HUES48 (cell line): ENCODE measurements around the gene STYX.
"Not testable (repeated sequence)": the region's sequence is repeated elsewhere in the genome, so short reads cannot be mapped to it uniquely, and the experiment has no call there.

ENCODE experiments used
- H3K27ac ChIP-seq: one replicate; pipeline ENCODE4 v1.7.0; 2013; ENCODE audit warnings: low read depth, low read length, inconsistent platforms
- H3K27me3 ChIP-seq: 2 replicates; pipeline ENCODE4 v1.6.1; 2013; ENCODE audit warnings: mild to moderate bottlenecking, low read length; ENCODE audit not compliant: control insufficient read depth, insufficient read depth
- H3K36me3 ChIP-seq: 2 replicates; pipeline ENCODE4 v1.6.1; 2013; ENCODE audit warnings: low read length; ENCODE audit not compliant: control insufficient read depth, insufficient read depth
- H3K4me1 ChIP-seq: 2 replicates; pipeline ENCODE4 v1.6.1; 2013; ENCODE audit warnings: mild to moderate bottlenecking, low read length; ENCODE audit not compliant: control insufficient read depth, insufficient read depth
- H3K4me3 ChIP-seq: 2 replicates; pipeline ENCODE4 v1.5.1; 2013; ENCODE audit warnings: mild to moderate bottlenecking, low read depth, low read length
- H3K9ac ChIP-seq: 2 replicates; pipeline ENCODE4 v1.6.1; 2013; ENCODE audit warnings: mild to moderate bottlenecking, low read depth, low read length, moderate library complexity
- H3K9me3 ChIP-seq: 2 replicates; pipeline ENCODE4 v1.6.1; 2013; ENCODE audit warnings: low read length; ENCODE audit not compliant: control insufficient read depth, insufficient read depth

Gene STYX

GRCh38 chr14:52727509-52727908, 2.5 kb upstream of the STYX start:
- not testable (repeated sequence) for H3K27ac ChIP-seq, H3K9me3 ChIP-seq, H3K4me1 ChIP-seq, H3K9ac ChIP-seq, H3K27me3 ChIP-seq, H3K4me3 ChIP-seq
- peaks cover 61% of the 10 kb centered on the region for H3K36me3 ChIP-seq

GRCh38 chr14:52729035-52729434, 931 bp upstream of the STYX start:
- Histone ChIP-seq H3K36me3 (peaks cover 54% of the 10 kb centered on the region), H3K27ac (peak overlapping the region; percentile 86), H3K4me3 (peak overlapping the region; percentile 60; the same call in 1 of the 2 replicates)
- H3K27me3 ChIP-seq, H3K4me1 ChIP-seq, H3K9ac ChIP-seq, H3K9me3 ChIP-seq: not testable (repeated sequence)

- peak overlapping the region; percentile 60 for H3K4me3 ChIP-seq
- peaks cover 52% of the 10 kb centered on the region for H3K36me3 ChIP-seq
- H3K9me3 ChIP-seq: no peaks in the 10 kb centered on the region
- H3K9ac ChIP-seq: no peak overlapping the region
- H3K4me1 ChIP-seq: peaks cover 5% of the 10 kb centered on the region
- no peaks in the 10 kb centered on the region for H3K27me3 ChIP-seq
- peak overlapping the region; percentile 86 for H3K27ac ChIP-seq
Measured at GRCh38 chr14:52729585-52729924, 411 bp upstream of the STYX start.

GRCh38 chr14:52730709-52731111, 744 bp downstream of the STYX start:
- peak overlapping the region; percentile 91 for H3K27ac ChIP-seq
- peak overlapping the region; percentile 87 for H3K9ac ChIP-seq
- H3K4me1 ChIP-seq: peaks cover 13% of the 10 kb centered on the region
- H3K4me3 ChIP-seq: peak overlapping the region; percentile 99
- no peaks in the 10 kb centered on the region for H3K27me3 ChIP-seq
- H3K36me3 ChIP-seq: peaks cover 41% of the 10 kb centered on the region
- no peaks in the 10 kb centered on the region for H3K9me3 ChIP-seq

- H3K9ac ChIP-seq: no peak overlapping the region
- peaks cover 11% of the 10 kb centered on the region; the same call in 1 of the 2 replicates for H3K36me3 ChIP-seq
- H3K9me3 ChIP-seq: no peaks in the 10 kb centered on the region
- no peak overlapping the region for H3K27ac ChIP-seq
- H3K4me1 ChIP-seq: peaks cover 21% of the 10 kb centered on the region
- no peak overlapping the region for H3K4me3 ChIP-seq
- H3K27me3 ChIP-seq: no peaks in the 10 kb centered on the region
Measured at GRCh38 chr14:52733824-52734223, 3.9 kb downstream of the STYX start.

- H3K4me3 ChIP-seq: no peak overlapping the region
Measured at GRCh38 chr14:52735921-52736489, 6.0 kb downstream of the STYX start.

GRCh38 chr14:52738409-52738808, 8.4 kb downstream of the STYX start:
- H3K36me3 ChIP-seq: peaks cover 9% of the 10 kb centered on the region
- peaks cover 28% of the 10 kb centered on the region for H3K4me1 ChIP-seq
- H3K27me3 ChIP-seq: no peaks in the 10 kb centered on the region
- H3K27ac ChIP-seq: no peak overlapping the region
- no peak overlapping the region for H3K9ac ChIP-seq
- no peak overlapping the region for H3K4me3 ChIP-seq
- H3K9me3 ChIP-seq: no peaks in the 10 kb centered on the region

More at GRCh38 chr14:52735921-52736489, 6.0 kb downstream of the STYX start:
- Histone ChIP-seq H3K9ac (no peak overlapping the region), H3K9me3 (no peaks in the 10 kb centered on the region), H3K4me1 (peaks cover 21% of the 10 kb centered on the region), H3K27me3 (no peaks in the 10 kb centered on the region), H3K36me3 (peaks cover 14% of the 10 kb centered on the region), H3K27ac (peak overlapping the region; percentile 26)

- no peak overlapping the region for H3K9ac ChIP-seq
- no peak overlapping the region for H3K4me3 ChIP-seq
- no peak overlapping the region for H3K27ac ChIP-seq
- peaks cover 9% of the 10 kb centered on the region for H3K36me3 ChIP-seq
- no peaks in the 10 kb centered on the region for H3K9me3 ChIP-seq
- no peaks in the 10 kb centered on the region for H3K27me3 ChIP-seq
- peaks cover 15% of the 10 kb centered on the region for H3K4me1 ChIP-seq
Measured at GRCh38 chr14:52740751-52741150, 10.8 kb downstream of the STYX start.

- peaks cover 20% of the 10 kb centered on the region for H3K36me3 ChIP-seq
- no peak overlapping the region for H3K9ac ChIP-seq
- H3K9me3 ChIP-seq: no peaks in the 10 kb centered on the region
- no peaks in the 10 kb centered on the region for H3K27me3 ChIP-seq
- H3K4me3 ChIP-seq: no peak overlapping the region
- H3K4me1 ChIP-seq: peaks cover 7% of the 10 kb centered on the region; the same call in 1 of the 2 replicates
- H3K27ac ChIP-seq: no peak overlapping the region
Measured at GRCh38 chr14:52741865-52742264, 11.9 kb downstream of the STYX start.

- Histone ChIP-seq H3K9ac (no peak overlapping the region), H3K27me3 (no peaks in the 10 kb centered on the region), H3K9me3 (no peaks in the 10 kb centered on the region), H3K27ac (no peak overlapping the region), H3K36me3 (peaks cover 67% of the 10 kb centered on the region), H3K4me3 (no peak overlapping the region), H3K4me1 (no peaks in the 10 kb centered on the region)
Measured at GRCh38 chr14:52748647-52749292, 18.8 kb downstream of the STYX start.

- Histone ChIP-seq H3K27me3 (no peaks in the 10 kb centered on the region), H3K4me3 (no peak overlapping the region), H3K9ac (no peak overlapping the region), H3K27ac (no peak overlapping the region), H3K4me1 (no peaks in the 10 kb centered on the region), H3K36me3 (peaks cover 55% of the 10 kb centered on the region), H3K9me3 (no peaks in the 10 kb centered on the region)
Measured at GRCh38 chr14:52755607-52756316, 25.8 kb downstream of the STYX start.
